Adrenal gland (tissue), 5 donors: ENCODE results near the gene NXPH3.

Source experiments
- POLR2A ChIP-seq, 2 donors: fragments of 450-650 bp; IDR thresholded peaks; one replicate each; pipeline ENCODE4 v1.6.1; 2017; ENCODE audit warnings: antibody characterized with exemption in 2 of 2, mild to moderate bottlenecking in 2 of 2, moderate library complexity in 1 of 2
- TF ChIP-seq, protein P1 (sequence below), 6 experiments: fragments of 450-650 bp in 4 of 6; fragments of 200-600 bp in 2 of 6; sonication (generic) in 1 of 6; IDR thresholded peaks; 1 replicate in 5 of 6; 2 replicates in 1 of 6; pipeline versions ENCODE4 v1.5.1 to v1.8.0; 2016 to 2021; ENCODE audit warnings: antibody characterized with exemption in 6 of 6, mild to moderate bottlenecking in 2 of 6, moderate library complexity in 1 of 6
- donor health status: DM: no; HTN: no; CAD: no.

DNA sequence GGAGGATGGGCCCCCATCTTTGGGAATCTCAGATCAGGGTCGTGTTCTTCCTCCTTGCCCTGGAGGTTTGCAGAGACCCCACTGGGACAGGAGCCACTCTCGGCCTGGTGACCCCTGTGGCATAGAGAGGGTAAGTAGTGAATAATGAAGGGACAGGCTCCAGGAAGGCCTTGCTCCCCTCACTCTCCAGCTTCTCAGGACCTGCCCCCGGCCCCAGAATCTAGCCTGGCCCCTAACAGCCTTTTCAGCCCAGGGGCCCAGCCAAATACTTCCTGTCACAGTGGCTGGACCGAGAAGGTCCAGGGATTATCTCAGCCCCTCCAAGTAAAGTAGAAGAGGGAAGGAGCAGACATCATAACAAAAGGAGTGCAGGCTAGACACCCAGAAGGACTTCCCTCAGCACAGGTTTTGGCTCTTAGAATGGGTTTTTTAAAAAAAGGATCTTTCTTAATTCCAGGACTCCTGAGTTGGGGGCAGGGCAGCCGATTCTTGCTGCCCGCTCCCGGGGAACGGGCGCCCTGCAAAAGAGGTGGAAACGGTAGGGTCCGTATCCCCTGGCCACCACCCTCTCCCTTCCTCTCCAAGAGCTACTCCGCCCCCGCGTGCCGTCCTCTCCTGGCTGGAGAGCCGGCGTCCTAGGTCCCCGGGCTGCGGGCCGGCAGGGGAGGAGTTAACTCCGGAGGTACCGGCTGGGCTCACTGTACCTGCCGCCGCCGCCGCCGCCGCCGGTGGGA lies 559 bp upstream of the NXPH3 start:
- TF ChIP-seq, protein P1, sequence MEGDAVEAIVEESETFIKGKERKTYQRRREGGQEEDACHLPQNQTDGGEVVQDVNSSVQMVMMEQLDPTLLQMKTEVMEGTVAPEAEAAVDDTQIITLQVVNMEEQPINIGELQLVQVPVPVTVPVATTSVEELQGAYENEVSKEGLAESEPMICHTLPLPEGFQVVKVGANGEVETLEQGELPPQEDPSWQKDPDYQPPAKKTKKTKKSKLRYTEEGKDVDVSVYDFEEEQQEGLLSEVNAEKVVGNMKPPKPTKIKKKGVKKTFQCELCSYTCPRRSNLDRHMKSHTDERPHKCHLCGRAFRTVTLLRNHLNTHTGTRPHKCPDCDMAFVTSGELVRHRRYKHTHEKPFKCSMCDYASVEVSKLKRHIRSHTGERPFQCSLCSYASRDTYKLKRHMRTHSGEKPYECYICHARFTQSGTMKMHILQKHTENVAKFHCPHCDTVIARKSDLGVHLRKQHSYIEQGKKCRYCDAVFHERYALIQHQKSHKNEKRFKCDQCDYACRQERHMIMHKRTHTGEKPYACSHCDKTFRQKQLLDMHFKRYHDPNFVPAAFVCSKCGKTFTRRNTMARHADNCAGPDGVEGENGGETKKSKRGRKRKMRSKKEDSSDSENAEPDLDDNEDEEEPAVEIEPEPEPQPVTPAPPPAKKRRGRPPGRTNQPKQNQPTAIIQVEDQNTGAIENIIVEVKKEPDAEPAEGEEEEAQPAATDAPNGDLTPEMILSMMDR (IDR thresholded peaks at IDR 0.05) = no peak
- no peak for TF ChIP-seq POLR2A (IDR thresholded peaks at IDR 0.05)
